Transverse colon (tissue), 3 donors: ENCODE measurements around the gene CNTD1.

Source experiments
- CTCF ChIP-seq, 5 experiments: fragments of 200-600 bp in 3 of 5; fragments of 450-650 bp in 2 of 5; sonication (generic) in 3 of 5; IDR thresholded peaks; 1 replicate in 2 of 5; 2 replicates in 3 of 5; pipeline ENCODE4 v1.5.1; 2016 to 2017; ENCODE audit warnings: antibody characterized with exemption in 5 of 5, inconsistent platforms in 3 of 5, mild to moderate bottlenecking in 2 of 5, moderate library complexity in 1 of 5
- POLR2A ChIP-seq: fragments of 450-650 bp; IDR thresholded peaks from one replicate; pipeline ENCODE4 v1.6.1; 2016; ENCODE audit warnings: antibody characterized with exemption, mild to moderate bottlenecking, moderate library complexity

DNA sequence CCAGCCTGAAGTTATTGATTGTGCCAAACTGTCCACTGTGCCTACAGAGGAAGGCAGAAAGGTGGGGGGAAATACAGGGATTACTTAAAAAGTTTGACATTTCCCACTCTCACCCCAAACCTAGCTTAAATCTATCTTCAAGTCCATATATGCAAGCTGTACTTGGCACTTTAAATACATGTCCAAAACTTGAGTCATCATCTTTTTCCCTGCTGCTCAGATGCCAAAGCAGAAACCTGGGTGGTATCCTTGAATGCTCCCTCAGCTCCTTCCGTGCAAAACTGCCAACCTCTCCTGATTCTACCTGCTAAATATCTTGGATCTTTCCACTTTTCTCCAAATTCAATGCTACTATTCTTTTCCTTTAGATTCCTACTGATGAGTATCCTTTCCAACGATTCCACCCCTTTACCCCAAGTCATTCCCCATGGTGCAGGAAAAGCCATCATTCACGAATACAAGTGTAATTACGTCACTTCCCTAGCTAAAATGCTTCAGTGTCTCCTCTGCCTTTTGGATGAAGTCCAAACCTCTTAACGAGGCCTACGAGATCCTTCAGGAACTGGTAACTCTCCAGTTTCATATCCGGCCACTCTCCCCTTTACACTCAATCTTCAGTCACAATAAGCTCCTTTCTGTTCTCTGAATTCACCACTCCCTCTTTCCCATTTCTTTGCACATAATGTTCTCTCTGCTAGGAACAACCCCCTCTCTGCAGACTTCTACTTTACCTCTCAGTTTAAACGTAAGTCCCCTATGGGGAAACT lies 16.2 kb downstream of the CNTD1 start:
- TF ChIP-seq CTCF (IDR thresholded peaks at IDR 0.05) (no peak), POLR2A (no peak)
